Sigmoid colon (tissue), 7 donors: ENCODE measurements around the gene RBM19. TPM values are rescaled to one million over a fixed set of nuclear protein-coding genes. Genes with fewer than 3 reads are reported as not detected.

ENCODE experiments used
- DNase-seq: peaks from one replicate; pipeline ENCODE4 v3.0.0-alpha.2; 2019
- H3K27ac ChIP-seq, 4 donors: fragments of 200-600 bp; sonication (generic); one replicate each; pipeline ENCODE4 v1.5.1; 2016 to 2019; ENCODE audit warnings: mild to moderate bottlenecking in 1 of 4
- H3K27me3 ChIP-seq, 3 donors: fragments of 200-600 bp; sonication (generic); one replicate each; pipeline ENCODE4 v1.5.1; 2019; ENCODE audit warnings: mild to moderate bottlenecking in 1 of 3
- H3K36me3 ChIP-seq, 4 donors: fragments of 200-600 bp; sonication (generic); one replicate each; pipeline ENCODE4 v1.5.1; 2016 to 2019
- H3K4me1 ChIP-seq, 4 donors: fragments of 200-600 bp; sonication (generic); one replicate each; pipeline ENCODE4 v1.5.1; 2017 to 2019
- H3K4me3 ChIP-seq, 4 donors: fragments of 200-600 bp; sonication (generic); one replicate each; pipeline ENCODE4 v1.5.1; 2017 to 2019; ENCODE audit warnings: mild to moderate bottlenecking in 2 of 4, moderate library complexity in 1 of 4
- H3K9me3 ChIP-seq, 4 donors: fragments of 200-600 bp in 3 of 4; sonication (generic) in 3 of 4; one replicate each; pipeline versions ENCODE4 v1.5.1 to v1.6.1; 2013 to 2019
- EP300 ChIP-seq, 4 donors: sonication (generic); formaldehyde crosslinking; IDR thresholded peaks; one replicate each; pipeline ENCODE4 v1.6.1; 2017; ENCODE audit warnings: antibody characterized with exemption in 4 of 4
- POLR2A ChIP-seq, 2 donors: fragments of 450-650 bp; IDR thresholded peaks; one replicate each; pipeline ENCODE4 v1.6.1; 2016; ENCODE audit warnings: antibody characterized with exemption in 2 of 2, mild to moderate bottlenecking in 2 of 2, moderate library complexity in 2 of 2
- POLR2AphosphoS5 ChIP-seq, 4 donors: sonication (generic); formaldehyde crosslinking; IDR thresholded peaks; one replicate each; pipeline ENCODE4 v1.6.1; 2017; ENCODE audit warnings: antibody characterized with exemption in 4 of 4
- WGBS, 2 donors: extraction: QIAGEN DNeasy Blood & Tissue Kit; methylation state at CpG; one replicate each; pipeline ENCODE4 v1.1.7; 2013; 5-methylcytosine and 5-hydroxymethylcytosine counted together
- intact Hi-C: fragments of 100-400 bp; cut with DNase I; formaldehyde crosslinking; loops from one replicate; pipeline ENCODE4 v1.15.1; 2023
- polyA plus RNA-seq, 3 donors: library from polyadenylated mRNA; stranded (reverse); fragments of 200-250 nt; gene quantifications; one replicate each; pipeline ENCODE4 v1.2.3, GENCODE V29; 2013
- total RNA-seq, 4 donors: library from RNA; depleted of rRNA; stranded (reverse); fragments of >200 nt; gene quantifications; one replicate each; pipeline ENCODE4 v1.1.0, GENCODE V29; 2016
- TF ChIP-seq, protein P1 (sequence below), 4 experiments: fragments of 450-650 bp in 3 of 4; fragments of 200-600 bp in 1 of 4; IDR thresholded peaks; one replicate each; pipeline ENCODE4 v1.5.1; 2016 to 2019; ENCODE audit warnings: antibody characterized with exemption in 4 of 4, mild to moderate bottlenecking in 3 of 4, moderate library complexity in 2 of 4
- donor health status: healthy with polysubstance abuse.
- donor health status: Bipolar disorder and iron deficiency.
- donor health status: healthy.

Gene RBM19
- total and polyA plus RNA-seq, 7 donors: 5.3 to 42.7 (median 23.6) TPM

DNA sequence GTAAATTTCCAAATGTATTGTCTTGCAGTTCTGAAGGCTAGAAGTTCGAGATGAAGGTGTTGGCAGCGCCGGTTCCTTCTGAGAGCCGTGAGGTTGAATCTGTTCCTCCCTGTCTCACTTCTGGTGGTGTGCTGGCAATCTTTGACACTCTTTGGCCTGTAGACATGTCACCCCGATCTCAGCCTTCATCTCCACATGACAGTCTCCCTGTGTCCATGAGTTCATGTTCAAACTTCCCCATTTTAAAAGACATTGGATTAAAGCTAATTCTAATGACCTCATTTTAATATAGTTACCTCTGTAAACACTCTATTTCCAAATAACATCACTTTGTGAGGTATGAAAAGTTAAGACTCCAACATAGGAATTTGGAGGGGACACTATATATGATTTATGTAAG, 4.1 kb upstream of the RBM19 start:
- DNase-seq: no peak
- intact Hi-C loops: no loop called here
- WGBS, 2 donors: 77% methylated on average over 5 of the region's 5 CpGs
- Histone ChIP-seq H3K36me3 (no peaks in the 10 kb centered on the region), H3K27me3 (no peaks in the 10 kb centered on the region), H3K27ac (no peak overlapping the region), H3K9me3 (no peaks in the 10 kb centered on the region), H3K4me3 (no peak overlapping the region), H3K4me1 (peaks cover 0 to 14% (median 9%) of the 10 kb centered on the region in 4 donors)
- no peak for TF ChIP-seq EP300 (IDR thresholded peaks at IDR 0.05)
- no peak for TF ChIP-seq POLR2A (IDR thresholded peaks at IDR 0.05)
- TF ChIP-seq POLR2AphosphoS5 (IDR thresholded peaks at IDR 0.05): no peak
- TF ChIP-seq, protein P1, sequence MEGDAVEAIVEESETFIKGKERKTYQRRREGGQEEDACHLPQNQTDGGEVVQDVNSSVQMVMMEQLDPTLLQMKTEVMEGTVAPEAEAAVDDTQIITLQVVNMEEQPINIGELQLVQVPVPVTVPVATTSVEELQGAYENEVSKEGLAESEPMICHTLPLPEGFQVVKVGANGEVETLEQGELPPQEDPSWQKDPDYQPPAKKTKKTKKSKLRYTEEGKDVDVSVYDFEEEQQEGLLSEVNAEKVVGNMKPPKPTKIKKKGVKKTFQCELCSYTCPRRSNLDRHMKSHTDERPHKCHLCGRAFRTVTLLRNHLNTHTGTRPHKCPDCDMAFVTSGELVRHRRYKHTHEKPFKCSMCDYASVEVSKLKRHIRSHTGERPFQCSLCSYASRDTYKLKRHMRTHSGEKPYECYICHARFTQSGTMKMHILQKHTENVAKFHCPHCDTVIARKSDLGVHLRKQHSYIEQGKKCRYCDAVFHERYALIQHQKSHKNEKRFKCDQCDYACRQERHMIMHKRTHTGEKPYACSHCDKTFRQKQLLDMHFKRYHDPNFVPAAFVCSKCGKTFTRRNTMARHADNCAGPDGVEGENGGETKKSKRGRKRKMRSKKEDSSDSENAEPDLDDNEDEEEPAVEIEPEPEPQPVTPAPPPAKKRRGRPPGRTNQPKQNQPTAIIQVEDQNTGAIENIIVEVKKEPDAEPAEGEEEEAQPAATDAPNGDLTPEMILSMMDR (IDR thresholded peaks at IDR 0.05): no peak

DNA sequence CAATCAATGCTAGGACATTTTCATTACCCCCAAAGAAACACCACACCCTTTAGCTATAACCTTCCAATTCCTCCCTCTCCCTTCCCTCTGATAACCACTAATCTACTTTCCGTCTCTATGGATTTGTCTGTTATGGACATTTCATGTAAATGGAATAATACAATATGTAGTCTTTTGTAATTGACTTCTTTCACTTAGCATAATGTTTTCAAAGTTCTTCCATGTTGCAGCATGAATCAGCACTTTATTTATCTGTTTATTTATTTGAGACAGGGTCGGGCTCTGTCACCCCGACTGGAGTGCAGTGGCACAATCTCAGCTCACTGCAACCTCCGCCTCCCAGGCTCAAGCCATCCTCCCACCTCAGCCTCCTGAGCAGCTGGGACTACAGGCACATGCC, 1.2 kb upstream of the RBM19 start:
- 78 to 90% methylated on average over 4 of the region's 4 CpGs for WGBS, 2 donors
- no peak overlapping the region for H3K4me3 ChIP-seq
- DNase-seq: no peak
- no peaks in the 10 kb centered on the region for H3K27me3 ChIP-seq
- H3K9me3 ChIP-seq: no peaks in the 10 kb centered on the region
- peaks cover 0 to 15% (median 13%) of the 10 kb centered on the region in 4 donors for H3K4me1 ChIP-seq
- peaks cover 0 to 5% (median 0%) of the 10 kb centered on the region in 4 donors for H3K36me3 ChIP-seq
- H3K27ac ChIP-seq: no peak overlapping the region
- intact Hi-C loops: loop anchor here (5.0 kb wide), 2 partner anchors 540 to 715 kb away; partner anchors contain the start of gene TBX3
- TF ChIP-seq, protein P1 (IDR thresholded peaks at IDR 0.05): no peak
- TF ChIP-seq POLR2A (IDR thresholded peaks at IDR 0.05) (no peak), POLR2AphosphoS5 (IDR thresholded peaks at IDR 0.05) (no peak), EP300 (IDR thresholded peaks at IDR 0.05) (no peak)

DNA sequence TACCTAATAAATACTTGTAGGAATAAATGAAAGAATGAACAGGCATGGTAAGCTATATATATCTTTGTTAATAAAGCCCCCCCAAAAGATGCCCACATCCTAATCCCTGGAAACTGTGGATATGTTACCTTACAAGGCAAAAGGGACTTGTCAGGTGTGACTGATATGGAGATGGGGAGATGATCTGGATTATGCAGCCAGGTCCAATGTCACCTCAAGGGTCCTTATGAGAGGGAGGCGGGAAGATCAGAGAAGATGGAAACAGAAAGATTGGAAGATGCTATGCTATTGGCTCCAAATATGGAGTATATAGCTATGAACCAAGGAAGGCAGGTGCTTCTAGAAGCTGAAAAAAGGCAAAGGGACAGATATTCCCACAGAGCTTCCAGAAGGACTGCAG, 3.4 kb downstream of the RBM19 start:
- Histone ChIP-seq H3K9me3 (no peaks in the 10 kb centered on the region), H3K27ac (no peak overlapping the region), H3K27me3 (no peaks in the 10 kb centered on the region), H3K36me3 (peaks cover 26 to 52% (median 40%) of the 10 kb centered on the region in 4 donors), H3K4me1 (peaks cover 0 to 15% (median 13%) of the 10 kb centered on the region in 4 donors), H3K4me3 (no peak overlapping the region)
- no peak for DNase-seq
- no peak for TF ChIP-seq EP300 (IDR thresholded peaks at IDR 0.05)
- no peak for TF ChIP-seq POLR2AphosphoS5 (IDR thresholded peaks at IDR 0.05)
- TF ChIP-seq, protein P1 (IDR thresholded peaks at IDR 0.05): no peak
- TF ChIP-seq POLR2A (IDR thresholded peaks at IDR 0.05): no peak
- WGBS, 2 donors: 95 to 96% methylated on average over 1 of the region's 1 CpG
- intact Hi-C loops: no loop called here

- TF ChIP-seq EP300 (IDR thresholded peaks at IDR 0.05): no peak
- no peak for TF ChIP-seq POLR2AphosphoS5 (IDR thresholded peaks at IDR 0.05)
- TF ChIP-seq, protein P1 (IDR thresholded peaks at IDR 0.05): no peak
- no peak for TF ChIP-seq POLR2A (IDR thresholded peaks at IDR 0.05)
- Histone ChIP-seq H3K27ac (no peak overlapping the region), H3K4me1 (peaks cover 0 to 15% (median 12%) of the 10 kb centered on the region in 4 donors), H3K4me3 (no peak overlapping the region), H3K27me3 (no peaks in the 10 kb centered on the region), H3K36me3 (peaks cover 31 to 58% (median 44%) of the 10 kb centered on the region in 4 donors), H3K9me3 (no peaks in the 10 kb centered on the region)
- WGBS, 2 donors: 78 to 84% methylated on average over 16 of the region's 16 CpGs
- DNase-seq: no peak
- intact Hi-C loops: no loop called here
Observed at GRCh38 chr12:113961921-113962710, 4.0 kb downstream of the RBM19 start.
